SH-SY5Y (cell line): Measurements from ENCODE around the gene CACNG7.

Experiments
- GATA2 ChIP-seq: IDR thresholded peaks from 2 replicates; pipeline ENCODE4 v1.6.1; 2011; ENCODE audit warnings: mild to moderate bottlenecking, low read depth, low read length
- GATA3 ChIP-seq: IDR thresholded peaks from 2 replicates; pipeline ENCODE4 v1.6.1; 2011; ENCODE audit warnings: low read depth, mild to moderate bottlenecking, low read length, moderate library complexity

Gene CACNG7

GRCh38 chr19:53991224-53992113, 82.4 kb downstream of the CACNG7 start, which contains the start of gene CACNG6:
CACNG6 (plus strand) TSS chr19:53991637; CDS start chr19:53992878, 1,241 bp downstream.
- TF ChIP-seq GATA3 (no peak), GATA2 (no peak)

GRCh38 chr19:53992211-53992610, 83.1 kb downstream of the CACNG7 start:
- no peak for TF ChIP-seq GATA2

GRCh38 chr19:53992815-53993214, 83.7 kb downstream of the CACNG7 start:
- TF ChIP-seq GATA3 (no peak), GATA2 (no peak)

- TF ChIP-seq GATA2 (no peak), GATA3 (no peak)
These were observed 84.4 kb downstream of the CACNG7 start for GRCh38 chr19:53993448-53993847.
